Common myeloid progenitor, CD34-positive (primary cell): ENCODE measurements around the gene ANO2.

Experiments used
- CTCF ChIA-PET: fragments of 350-600 bp; sonication (Branson Sonifier 250); formaldehyde crosslinking; loops from one replicate; lab custom pipeline; 2021; ENCODE audit warnings: antibody characterized with exemption; lab: Charles Lee
- POLR2A ChIA-PET: fragments of 350-600 bp; sonication (Branson Sonifier 250); formaldehyde crosslinking; loops from one replicate; lab custom pipeline; 2021; ENCODE audit warnings: antibody characterized with exemption; lab: Charles Lee
- DNase-seq, 3 donors: peaks; one replicate each; pipeline versions ENCODE4 v3.0.0 to v3.0.0-alpha.2; 2013
- H3K27ac ChIP-seq, 2 experiments: 1 replicate in 1 of 2; 2 replicates in 1 of 2; pipeline ENCODE4 v1.7.0; 2013; ENCODE audit warnings: inconsistent platforms in 2 of 2, low read length in 2 of 2, mild to moderate bottlenecking in 2 of 2, low read depth in 1 of 2, moderate library complexity in 1 of 2; ENCODE audit not compliant: severe bottlenecking in 2 of 2, insufficient read depth in 1 of 2, poor library complexity in 1 of 2
- H3K27me3 ChIP-seq, 5 experiments: replicated peaks in 2 of 5; 1 replicate in 3 of 5; 2 replicates in 2 of 5; pipeline versions ENCODE4 v1.6.1 to v1.7.0; 2013; ENCODE audit warnings: low read length in 4 of 5, mild to moderate bottlenecking in 2 of 5, moderate library complexity in 2 of 5, inconsistent platforms in 1 of 5; ENCODE audit not compliant: insufficient read depth in 5 of 5, control insufficient read depth in 4 of 5
- H3K36me3 ChIP-seq, 4 experiments: 1 replicate in 2 of 4; 2 replicates in 2 of 4; pipeline versions ENCODE4 v1.6.1 to v1.7.0; 2013; ENCODE audit warnings: low read length in 3 of 4, control low read depth in 1 of 4, mild to moderate bottlenecking in 1 of 4; ENCODE audit not compliant: control insufficient read depth in 4 of 4, insufficient read depth in 4 of 4
- H3K4me1 ChIP-seq, 4 experiments: 1 replicate in 3 of 4; 2 replicates in 1 of 4; pipeline versions ENCODE4 v1.6.1 to v1.7.1; 2013; ENCODE audit warnings: low read length in 3 of 4, mild to moderate bottlenecking in 3 of 4, control low read depth in 1 of 4, inconsistent platforms in 1 of 4, moderate library complexity in 1 of 4; ENCODE audit not compliant: control insufficient read depth in 4 of 4, insufficient read depth in 4 of 4; ENCODE audit errors: control extremely low read depth in 1 of 4
- H3K4me3 ChIP-seq, 7 experiments: 1 replicate in 4 of 7; 2 replicates in 3 of 7; pipeline versions ENCODE4 v1.5.1 to v1.7.0; 2013; ENCODE audit warnings: mild to moderate bottlenecking in 7 of 7, low read length in 6 of 7, moderate library complexity in 6 of 7, inconsistent platforms in 2 of 7, low read depth in 2 of 7, control low read depth in 1 of 7; ENCODE audit not compliant: insufficient read depth in 4 of 7, control insufficient read depth in 1 of 7; ENCODE audit errors: extremely low read depth in 1 of 7
- H3K9me3 ChIP-seq, 5 experiments: 1 replicate in 4 of 5; 2 replicates in 1 of 5; pipeline versions ENCODE4 v1.6.1 to v1.7.1; 2013; ENCODE audit warnings: low read length in 4 of 5, mild to moderate bottlenecking in 2 of 5, inconsistent platforms in 1 of 5, low read depth in 1 of 5, moderate library complexity in 1 of 5; ENCODE audit not compliant: control insufficient read depth in 4 of 5, insufficient read depth in 2 of 5; ENCODE audit errors: control extremely low read depth in 1 of 5
- whole genome bisulfite sequencing: methylation state at CpG from one replicate; pipeline ENCODE4 v1.1.5; 2013; ENCODE audit not compliant: insufficient coverage; 5-methylcytosine and 5-hydroxymethylcytosine counted together

The ANO2 gene

GRCh38 chr12:5621329-5621728 is 323.7 kb downstream of the ANO2 start:
- peaks cover 0 to 7% (median 5%) of the 10 kb centered on the region in 5 experiments for H3K9me3 ChIP-seq
- H3K27ac ChIP-seq = no peak overlapping the region
- 100% methylated on average over 3 of the region's 9 CpGs for WGBS
- H3K4me3 ChIP-seq = no peak overlapping the region
- POLR2A ChIA-PET = no interaction called here
- CTCF ChIA-PET = interaction anchor here (0.7 kb wide), 1 partner anchor 594 kb away, joined by 3 read pairs; no protein-coding TSS in a partner anchor
- H3K27me3 ChIP-seq = peaks cover 0 to 4% (median 2%) of the 10 kb centered on the region in 5 experiments
- H3K4me1 ChIP-seq = peaks cover 0 to 2% (median 0%) of the 10 kb centered on the region in 4 experiments
- DNase-seq = no peak
- no peaks in the 10 kb centered on the region for H3K36me3 ChIP-seq

GRCh38 chr12:5620896-5621295 is 324.2 kb downstream of the ANO2 start:
- 93% methylated on average over 7 of the region's 7 CpGs for WGBS
- Histone ChIP-seq H3K4me3 (no peak overlapping the region), H3K36me3 (no peaks in the 10 kb centered on the region), H3K27me3 (peaks cover 0 to 4% (median 2%) of the 10 kb centered on the region in 5 experiments), H3K27ac (no peak overlapping the region), H3K9me3 (peaks cover 0 to 7% (median 5%) of the 10 kb centered on the region in 5 experiments), H3K4me1 (peaks cover 0 to 2% (median 0%) of the 10 kb centered on the region in 4 experiments)
- ChIA-PET POLR2A (interaction anchor here (0.7 kb wide), 1 partner anchor 15 kb away, joined by 3 read pairs; no protein-coding TSS in a partner anchor), CTCF (interaction anchor here (0.7 kb wide), 1 partner anchor 593 kb away, joined by 3 read pairs; no protein-coding TSS in a partner anchor)
- DNase-seq = no peak

DNA sequence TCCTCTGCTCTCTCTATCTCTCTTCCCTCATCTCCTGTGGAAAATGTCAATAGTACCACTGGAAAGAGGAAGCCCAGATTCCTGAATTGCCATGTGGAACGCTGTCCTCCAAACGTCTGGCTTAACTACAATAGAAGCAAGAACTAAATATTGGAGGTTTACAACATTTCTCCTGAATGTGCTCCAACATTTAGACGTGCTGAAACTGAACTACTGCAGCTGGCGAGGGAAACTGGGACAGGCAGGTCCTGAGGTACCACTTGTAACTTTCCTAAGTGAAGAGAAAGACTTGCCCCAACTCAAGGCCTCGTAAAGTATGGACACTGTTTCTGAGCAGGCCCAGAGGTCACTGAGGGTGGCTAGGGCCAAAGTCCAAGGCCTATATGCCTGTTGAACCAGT is 325.4 kb downstream of the ANO2 start:
- Histone ChIP-seq H3K27ac (no peak overlapping the region), H3K9me3 (peaks cover 0 to 7% (median 5%) of the 10 kb centered on the region in 5 experiments), H3K4me1 (no peaks in the 10 kb centered on the region), H3K4me3 (no peak overlapping the region), H3K36me3 (no peaks in the 10 kb centered on the region), H3K27me3 (no peaks in the 10 kb centered on the region)
- ChIA-PET CTCF (no interaction called here), POLR2A (no interaction called here)
- DNase-seq = no peak
- WGBS = 99% methylated on average over 5 of the region's 5 CpGs

DNA sequence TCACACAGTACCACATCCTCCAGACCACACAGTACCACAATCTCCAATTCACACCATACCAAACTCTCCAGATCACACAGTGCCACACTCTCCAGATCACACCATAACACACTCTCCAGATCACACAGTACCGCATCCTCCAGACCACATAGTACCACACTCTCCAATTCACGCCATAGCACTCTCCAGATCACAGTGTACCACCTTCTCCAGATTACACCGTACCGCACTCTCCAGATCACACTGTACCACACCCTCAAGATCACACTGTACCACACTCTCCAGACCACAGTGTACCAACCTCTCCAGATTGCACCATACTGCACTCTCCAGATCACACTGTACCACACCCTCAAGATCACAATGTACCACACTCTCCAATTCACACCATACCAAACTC is 328.2 kb downstream of the ANO2 start:
- WGBS = 98% methylated on average over 4 of the region's 4 CpGs
- H3K27ac ChIP-seq = no peak overlapping the region
- POLR2A ChIA-PET = no interaction called here
- H3K36me3 ChIP-seq = no peaks in the 10 kb centered on the region
- peaks cover 0 to 3% (median 0%) of the 10 kb centered on the region in 4 experiments for H3K4me1 ChIP-seq
- CTCF ChIA-PET = no interaction called here
- H3K4me3 ChIP-seq = no peak overlapping the region
- no peak for DNase-seq
- peaks cover 0 to 7% (median 5%) of the 10 kb centered on the region in 5 experiments for H3K9me3 ChIP-seq
- H3K27me3 ChIP-seq = no peaks in the 10 kb centered on the region

- peaks cover 0 to 7% (median 5%) of the 10 kb centered on the region in 5 experiments for H3K9me3 ChIP-seq
- no peak overlapping the region for H3K4me3 ChIP-seq
- H3K27me3 ChIP-seq = no peaks in the 10 kb centered on the region
- no peak overlapping the region for H3K27ac ChIP-seq
- ChIA-PET CTCF (interaction anchor here (1.7 kb wide), 1 partner anchor 33 kb away, joined by 4 read pairs; no protein-coding TSS in a partner anchor), POLR2A (no interaction called here)
- DNase-seq = no peak
- peaks cover 0 to 3% (median 0%) of the 10 kb centered on the region in 4 experiments for H3K4me1 ChIP-seq
- WGBS = 100% methylated on average over 1 of the region's 1 CpG
- no peaks in the 10 kb centered on the region for H3K36me3 ChIP-seq
Measured at GRCh38 chr12:5615760-5616159, 329.3 kb downstream of the ANO2 start.

DNA sequence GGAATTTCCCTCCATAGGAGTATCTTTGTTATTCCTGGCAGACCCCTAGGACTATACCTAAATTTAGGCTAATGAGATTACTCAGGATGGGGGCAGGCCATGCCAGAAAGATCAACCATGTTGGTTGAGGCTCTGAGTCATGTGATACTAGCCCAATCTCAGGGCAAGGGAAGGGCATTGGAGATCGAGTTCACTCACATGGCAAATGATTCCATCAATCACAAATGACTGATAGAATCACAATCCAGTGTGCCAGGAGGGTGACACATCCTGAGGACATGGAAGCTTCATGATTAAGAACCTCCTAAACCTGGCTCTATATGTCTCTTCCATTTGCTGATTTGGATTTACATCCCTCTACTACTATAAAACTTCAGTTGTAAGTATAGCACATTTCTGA is 330.8 kb downstream of the ANO2 start:
- H3K4me3 ChIP-seq = no peak overlapping the region
- POLR2A ChIA-PET = no interaction called here
- no peaks in the 10 kb centered on the region for H3K27me3 ChIP-seq
- 100% methylated on average over 1 of the region's 1 CpG for WGBS
- H3K27ac ChIP-seq = no peak overlapping the region
- DNase-seq = no peak
- H3K9me3 ChIP-seq = peaks cover 0 to 7% (median 5%) of the 10 kb centered on the region in 5 experiments
- no peaks in the 10 kb centered on the region for H3K36me3 ChIP-seq
- peaks cover 0 to 3% (median 0%) of the 10 kb centered on the region in 4 experiments for H3K4me1 ChIP-seq
- CTCF ChIA-PET = no interaction called here

DNA sequence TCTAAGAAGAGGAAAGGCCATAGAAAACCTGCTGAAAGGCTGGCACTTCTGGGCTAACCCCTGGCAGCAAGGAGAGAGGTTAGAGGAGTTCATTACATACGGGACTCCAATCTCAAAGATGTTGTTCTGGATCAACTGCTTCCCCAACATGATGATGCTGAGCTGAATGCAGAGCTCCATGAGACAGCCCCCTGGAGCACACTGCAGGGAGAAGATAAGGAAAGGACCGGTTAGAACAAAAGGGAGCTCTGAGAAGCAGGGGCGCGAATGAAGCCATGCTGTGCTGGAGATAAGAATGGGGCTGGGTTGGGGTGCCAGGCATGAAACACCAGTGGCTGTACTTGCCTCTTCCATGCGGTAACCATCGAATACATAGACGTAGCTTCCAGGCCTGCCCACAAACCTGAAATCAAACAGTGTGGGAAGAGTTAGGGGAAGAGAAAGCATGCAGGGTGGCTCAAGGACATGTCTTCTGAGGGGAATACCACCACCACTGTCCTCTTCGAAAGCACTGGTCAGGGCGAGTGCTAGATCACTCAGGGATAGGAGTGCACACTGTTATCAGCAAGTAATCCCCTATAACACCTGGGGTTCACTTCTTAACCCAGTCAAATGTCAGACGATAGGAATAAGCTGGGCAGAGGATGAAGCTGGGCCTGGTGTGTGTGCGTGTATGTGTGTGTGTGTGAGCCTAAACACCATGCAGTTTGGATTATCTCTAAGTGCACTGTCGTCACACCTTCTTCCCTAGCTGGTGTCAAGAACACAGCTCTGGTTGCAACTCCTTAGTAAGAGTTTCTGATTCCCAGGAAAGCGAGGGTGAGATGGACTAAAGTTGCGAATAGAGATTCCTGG is 332.3 kb downstream of the ANO2 start:
- DNase-seq = peak; percentile 69 to 89 (median 77)
- POLR2A ChIA-PET = no interaction called here
- no peak overlapping the region for H3K4me3 ChIP-seq

More for the DNA sequence above, 332.3 kb downstream of the ANO2 start:
- Histone ChIP-seq H3K27ac (no peak overlapping the region), H3K36me3 (no peaks in the 10 kb centered on the region), H3K27me3 (peaks cover 0 to 4% (median 0%) of the 10 kb centered on the region in 5 experiments), H3K9me3 (peaks cover 0 to 7% (median 5%) of the 10 kb centered on the region in 5 experiments), H3K4me1 (peaks cover 0 to 3% (median 0%) of the 10 kb centered on the region in 4 experiments)
- CTCF ChIA-PET = interaction anchor here (1.0 to 1.5 kb wide), 2 partner anchors 10 to 11 kb away, joined by 3 to 5 read pairs; no protein-coding TSS in a partner anchor
- 65% methylated on average over 11 of the region's 14 CpGs for WGBS
